GM21528 (cell line): Measurements from ENCODE around the gene EAF1.
"Not testable (repeated sequence)": the region's sequence is repeated elsewhere in the genome, so short reads cannot be mapped to it uniquely, and the experiment has no call there.

Experiments
- ATAC-seq: cut with Tn5 transposase; IDR thresholded peaks from one replicate; pipeline ENCODE4 v1.9.1; 2021; ENCODE audit warnings: mild to moderate bottlenecking, moderate library complexity; ENCODE audit not compliant: unreplicated experiment, low FRiP score

EAF1 gene

GRCh38 chr3:15451216-15452113 is 24.1 kb downstream of the EAF1 start:
- ATAC-seq, result no peak

GRCh38 chr3:15452156-15452555 is 24.8 kb downstream of the EAF1 start:
- ATAC-seq, result no peak

- ATAC-seq, result no peak
These were observed 25.6 kb downstream of the EAF1 start for GRCh38 chr3:15452961-15453360.

GRCh38 chr3:15453501-15453900 is 26.1 kb downstream of the EAF1 start:
- ATAC-seq, result no peak

- no peak for ATAC-seq
These were observed 26.7 kb downstream of the EAF1 start for GRCh38 chr3:15453991-15454625.

GRCh38 chr3:15454965-15455364 is 27.6 kb downstream of the EAF1 start:
- no peak for ATAC-seq

- no peak for ATAC-seq
These were observed 28.4 kb downstream of the EAF1 start for GRCh38 chr3:15455756-15456155.

GRCh38 chr3:15456321-15456720 is 28.9 kb downstream of the EAF1 start:
- no peak for ATAC-seq

GRCh38 chr3:15456915-15457314 is 29.5 kb downstream of the EAF1 start:
- not testable (repeated sequence) for ATAC-seq

- no peak for ATAC-seq
These were observed 30.9 kb downstream of the EAF1 start for GRCh38 chr3:15458212-15458780.

GRCh38 chr3:15460891-15461531 is 33.6 kb downstream of the EAF1 start:
- ATAC-seq, result no peak

- ATAC-seq, result no peak
These were observed 35.1 kb downstream of the EAF1 start for GRCh38 chr3:15462451-15462850.

- no peak for ATAC-seq
These were observed 38.6 kb downstream of the EAF1 start for GRCh38 chr3:15465876-15466585.

- no peak for ATAC-seq
These were observed 40.1 kb downstream of the EAF1 start for GRCh38 chr3:15467227-15468181.

- no peak for ATAC-seq
These were observed 42.9 kb downstream of the EAF1 start for GRCh38 chr3:15470261-15470660.

- no peak for ATAC-seq
These were observed 43.5 kb downstream of the EAF1 start for GRCh38 chr3:15470849-15471248.

- ATAC-seq, result no peak
These were observed 44.5 kb downstream of the EAF1 start for GRCh38 chr3:15471861-15472260.

- ATAC-seq, result no peak
These were observed 47.8 kb downstream of the EAF1 start for GRCh38 chr3:15475161-15475560.

- no peak for ATAC-seq
These were observed 49.0 kb downstream of the EAF1 start for GRCh38 chr3:15476378-15476777.
